ENCODE measurements around the gene GMEB2. TPM values are rescaled to one million over a fixed set of nuclear protein-coding genes. Genes with fewer than 3 reads are reported as not detected.

GMEB2 gene
- 7.5 and 11.6 TPM in 2 replicates for total RNA-seq

GRCh38 chr20:63626424-63627128 is at the start of gene GMEB2:
Gene GMEB2 (minus strand): TSS chr20:63627101. CDS start chr20:63619397, 7,704 bp downstream.

GRCh38 chr20:63657937-63658748 is 31.2 kb upstream of the GMEB2 start, which contains the start of gene RTEL1:
Gene RTEL1 (plus strand): TSS chr20:63658312. CDS start chr20:63659403, 1,091 bp downstream.

DNA sequence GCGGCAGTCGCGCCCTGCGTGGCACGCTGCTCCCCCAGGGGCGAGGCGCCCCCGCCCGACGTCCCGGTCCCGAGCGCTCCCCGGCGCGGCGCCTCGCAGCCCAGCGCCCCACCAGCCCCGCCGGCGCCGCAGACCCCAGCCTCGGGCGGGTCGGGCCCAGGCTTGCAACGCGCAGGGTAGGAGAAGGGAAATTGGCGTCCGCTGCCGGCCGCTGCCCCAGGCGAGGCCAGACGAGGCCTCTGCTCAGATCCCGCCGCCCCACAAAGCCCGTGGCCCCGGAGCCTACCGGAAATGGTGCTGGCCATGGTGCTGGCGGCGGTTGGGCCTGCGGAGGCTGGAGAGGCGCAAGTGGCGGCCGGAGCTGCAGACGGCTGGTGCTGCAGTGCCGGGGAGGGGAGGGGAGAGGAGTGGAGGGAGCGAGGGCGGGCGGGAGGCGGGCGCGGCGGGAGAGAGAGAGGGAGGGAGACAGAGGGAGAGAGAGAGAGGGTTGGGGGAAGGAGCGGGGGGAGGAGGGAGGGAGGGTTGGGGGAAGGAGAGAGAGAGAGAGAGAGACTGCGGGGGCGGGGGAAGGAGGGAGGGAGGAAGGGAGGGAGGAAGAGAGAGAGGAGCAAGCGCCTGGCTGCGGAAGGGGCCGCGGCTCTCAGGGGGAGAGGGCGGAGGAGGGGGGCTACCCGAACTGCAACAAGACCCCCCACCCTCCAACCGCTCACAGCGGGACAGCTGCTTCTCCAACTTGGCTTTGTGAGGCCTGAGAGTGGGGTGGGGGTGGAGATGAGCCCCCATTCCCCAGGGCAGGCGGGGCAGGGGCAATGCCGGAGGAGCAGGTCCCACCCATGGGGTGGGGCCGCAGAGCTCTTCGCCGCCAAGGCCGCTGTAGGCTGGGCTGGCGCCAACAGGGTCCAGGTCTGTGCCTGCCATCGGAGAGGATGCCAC is 26.4 kb upstream of the GMEB2 start, which contains the start of gene STMN3:
Gene STMN3, minus strand, starts transcription at position 384 of the 933 bp plus-strand sequence. Its CDS starts 79 bp downstream, at position 305.

GRCh38 chr20:63574156-63574828 is 52.6 kb downstream of the GMEB2 start, which contains the start of gene HELZ2:
Gene HELZ2 (minus strand): TSS chr20:63574239. CDS start chr20:63572385, 1,854 bp downstream.

DNA sequence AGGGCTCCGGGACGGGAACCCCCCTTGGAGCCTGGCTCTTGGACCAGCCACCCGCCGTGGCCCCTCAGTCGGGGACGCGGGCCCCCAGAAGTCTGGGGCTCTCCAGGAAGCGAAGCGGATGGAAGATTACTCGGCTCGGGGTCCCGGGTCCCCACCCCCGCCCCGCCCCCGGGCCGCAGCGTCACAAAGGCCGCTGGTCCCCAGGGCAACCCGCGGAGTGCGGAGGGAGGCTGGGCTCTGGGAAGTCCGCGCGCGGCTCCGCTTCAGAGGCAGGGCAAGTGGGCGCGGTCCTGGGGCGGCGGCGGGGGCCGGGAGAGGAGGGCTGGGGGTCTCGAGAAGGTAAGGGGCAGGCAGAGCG is 73.0 kb downstream of the GMEB2 start, which contains the start of gene FNDC11:
Gene FNDC11, plus strand, starts transcription at position 227 of the 358 bp plus-strand sequence. CDS start 1,505 bp downstream, outside the sequence.

GRCh38 chr20:63547725-63548480 is 79.0 kb downstream of the GMEB2 start, which contains the start of gene SRMS:
Gene SRMS (minus strand): TSS chr20:63547749. CDS start chr20:63547463, 286 bp downstream.

Other genes with a start within 250 kb of the GMEB2 start
- gene KCNQ2, start 154.4 kb downstream of the GMEB2 start, total RNA-seq, result not detected in 2 replicates
- 2.3 and 3.2 TPM in 2 replicates for gene EEF1A2, start 128.0 kb downstream of the GMEB2 start, total RNA-seq
- gene PPDPF, start 106.3 kb downstream of the GMEB2 start, total RNA-seq, result 228 and 415 TPM in 2 replicates
- 0.70 and 1.2 TPM in 2 replicates for gene PTK6, start 89.7 kb downstream of the GMEB2 start, total RNA-seq
- 0.35 TPM in 1 of 2 replicates, not detected in the other for gene SRMS, start 79.4 kb downstream of the GMEB2 start, total RNA-seq
- 0.42 and 1.3 TPM in 2 replicates for gene FNDC11, start 72.9 kb downstream of the GMEB2 start, total RNA-seq
- gene HELZ2, start 52.9 kb downstream of the GMEB2 start, total RNA-seq, result 21.7 and 26.6 TPM in 2 replicates
- gene STMN3, start 26.3 kb upstream of the GMEB2 start, total RNA-seq, result 4.1 and 5.6 TPM in 2 replicates
- gene RTEL1, start 31.2 kb upstream of the GMEB2 start, total RNA-seq, result 12.5 and 13.0 TPM in 2 replicates
- gene TNFRSF6B, start 69.6 kb upstream of the GMEB2 start, total RNA-seq, result 31.8 and 39.1 TPM in 2 replicates
- gene ARFRP1, start 80.9 kb upstream of the GMEB2 start, total RNA-seq, result 37.6 and 49.9 TPM in 2 replicates
- gene ZGPAT, start 80.9 kb upstream of the GMEB2 start, total RNA-seq, result 22.0 and 35.1 TPM in 2 replicates
- 6.3 and 10.9 TPM in 2 replicates for gene LIME1, start 109.6 kb upstream of the GMEB2 start, total RNA-seq
- 88.0 and 107 TPM in 2 replicates for gene SLC2A4RG, start 112.7 kb upstream of the GMEB2 start, total RNA-seq
- gene ZBTB46, start 204.2 kb upstream of the GMEB2 start, total RNA-seq, result 0.42 and 0.93 TPM in 2 replicates
- not detected in 2 replicates for gene ABHD16B, start 234.4 kb upstream of the GMEB2 start, total RNA-seq
- 85.5 and 103 TPM in 2 replicates for gene TPD52L2, start 238.2 kb upstream of the GMEB2 start, total RNA-seq